LNCAP (cell line): ENCODE measurements around the gene HNMT.

ENCODE experiments used
- TF ChIP-seq, protein P1 (sequence below): fragments of 450-650 bp; IDR thresholded peaks from 2 replicates; pipeline ENCODE4 v1.5.1; 2017; ENCODE audit warnings: mild to moderate bottlenecking

Gene HNMT

GRCh38 chr2:137983581-137983980, 19.3 kb downstream of the HNMT start:
- TF ChIP-seq, protein P1, sequence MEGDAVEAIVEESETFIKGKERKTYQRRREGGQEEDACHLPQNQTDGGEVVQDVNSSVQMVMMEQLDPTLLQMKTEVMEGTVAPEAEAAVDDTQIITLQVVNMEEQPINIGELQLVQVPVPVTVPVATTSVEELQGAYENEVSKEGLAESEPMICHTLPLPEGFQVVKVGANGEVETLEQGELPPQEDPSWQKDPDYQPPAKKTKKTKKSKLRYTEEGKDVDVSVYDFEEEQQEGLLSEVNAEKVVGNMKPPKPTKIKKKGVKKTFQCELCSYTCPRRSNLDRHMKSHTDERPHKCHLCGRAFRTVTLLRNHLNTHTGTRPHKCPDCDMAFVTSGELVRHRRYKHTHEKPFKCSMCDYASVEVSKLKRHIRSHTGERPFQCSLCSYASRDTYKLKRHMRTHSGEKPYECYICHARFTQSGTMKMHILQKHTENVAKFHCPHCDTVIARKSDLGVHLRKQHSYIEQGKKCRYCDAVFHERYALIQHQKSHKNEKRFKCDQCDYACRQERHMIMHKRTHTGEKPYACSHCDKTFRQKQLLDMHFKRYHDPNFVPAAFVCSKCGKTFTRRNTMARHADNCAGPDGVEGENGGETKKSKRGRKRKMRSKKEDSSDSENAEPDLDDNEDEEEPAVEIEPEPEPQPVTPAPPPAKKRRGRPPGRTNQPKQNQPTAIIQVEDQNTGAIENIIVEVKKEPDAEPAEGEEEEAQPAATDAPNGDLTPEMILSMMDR = no peak

GRCh38 chr2:137986268-137986667, 22.0 kb downstream of the HNMT start:
- TF ChIP-seq, protein P1 = no peak

DNA sequence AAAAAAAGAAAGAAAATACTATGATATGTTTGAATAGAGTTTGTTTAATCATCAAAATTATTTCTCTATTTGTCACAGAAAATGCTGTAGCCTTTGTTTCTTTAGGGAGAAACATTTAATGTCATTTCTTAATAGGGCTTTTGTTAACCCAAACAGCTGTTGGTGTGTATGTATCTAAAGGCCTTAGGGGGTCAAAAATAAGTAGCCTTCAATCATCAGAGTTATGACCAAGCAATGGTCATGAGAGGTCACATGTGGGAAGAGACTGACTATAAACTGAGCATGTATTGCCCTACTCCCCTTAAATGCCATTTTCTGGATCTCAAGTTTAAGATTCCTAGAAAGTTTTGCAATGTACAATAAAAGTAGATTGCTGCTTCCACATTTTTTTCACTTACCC, 22.7 kb downstream of the HNMT start:
- TF ChIP-seq, protein P1 = no peak

DNA sequence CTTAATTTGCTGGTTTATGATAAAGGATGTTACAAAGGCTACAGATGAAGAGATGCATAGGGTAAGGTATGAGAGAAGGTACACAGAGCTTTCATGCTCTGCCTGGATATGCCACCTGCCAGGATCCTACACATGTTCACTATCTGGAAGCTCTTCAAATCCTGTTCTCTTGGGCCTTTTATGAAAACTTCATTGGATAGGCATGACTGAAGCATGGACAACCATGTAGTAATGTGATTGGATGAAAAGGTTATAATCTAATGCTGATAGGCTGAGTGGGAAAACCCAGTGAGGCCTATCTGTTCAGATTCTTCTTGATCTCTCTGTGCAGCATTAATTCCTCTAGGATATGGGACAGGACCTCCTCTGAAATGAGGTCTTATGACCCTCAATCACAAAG, 26.8 kb downstream of the HNMT start:
- TF ChIP-seq, protein P1 = no peak

GRCh38 chr2:137992039-137992646, 27.9 kb downstream of the HNMT start:
- TF ChIP-seq, protein P1 = no peak

DNA sequence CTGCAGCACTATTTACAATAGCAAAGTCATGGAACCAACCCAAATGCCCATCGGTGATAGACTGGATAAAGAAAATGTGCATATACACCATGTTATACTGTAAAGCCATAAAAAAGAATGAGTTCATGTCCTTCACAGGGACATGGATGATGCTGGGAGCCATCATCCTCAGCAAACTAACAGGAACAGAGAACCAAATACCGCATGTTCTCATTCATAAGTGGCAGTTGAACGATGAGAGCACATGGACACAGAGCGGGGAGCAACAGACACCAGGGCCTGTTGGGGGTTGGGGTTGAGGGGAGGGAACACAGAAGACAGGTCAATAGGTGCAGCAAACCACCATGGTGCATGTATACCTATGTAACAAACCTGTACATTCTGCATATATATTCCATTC, 33.5 kb downstream of the HNMT start:
- TF ChIP-seq, protein P1 = no peak

- TF ChIP-seq, protein P1 = no peak
These were observed 34.2 kb downstream of the HNMT start for GRCh38 chr2:137998503-137998902.

DNA sequence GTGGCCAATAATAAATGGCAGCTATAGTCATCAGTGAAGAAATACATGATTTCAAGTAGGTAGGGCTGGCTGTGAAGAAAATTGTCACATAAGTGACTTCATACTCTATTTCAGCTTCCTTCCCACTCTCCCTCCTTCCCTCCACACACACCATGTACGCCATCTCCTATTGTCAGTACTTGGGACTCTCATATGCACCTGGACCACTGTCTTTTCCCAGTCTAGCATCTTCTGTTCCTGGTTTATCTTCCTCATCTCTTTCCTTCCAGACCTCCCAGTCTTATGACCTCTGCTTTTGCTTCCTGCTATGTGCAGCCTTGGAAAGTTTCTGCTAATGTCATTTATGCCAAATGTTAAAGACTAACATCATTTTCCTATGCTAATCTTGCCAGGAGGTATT, 35.0 kb downstream of the HNMT start:
- TF ChIP-seq, protein P1 = no peak
